Thyroid gland (tissue), 4 donors: ENCODE results near the gene CHRDL2. TPM values are rescaled to one million over a fixed set of nuclear protein-coding genes. Genes with fewer than 3 reads are reported as not detected.
A peak's percentile ranks its signal among the peaks of the same experiment; 100 is the strongest.

Experiments used
- DNase-seq, 2 donors: peaks; one replicate each; pipeline ENCODE4 v3.0.0-alpha.2; 2019
- H3K27ac ChIP-seq, 3 donors: fragments of 200-600 bp; sonication (generic); 1 replicate in 2 of 3; 2 replicates in 1 of 3; pipeline ENCODE4 v1.5.1; 2016 to 2019; ENCODE audit warnings: mild to moderate bottlenecking in 1 of 3, moderate library complexity in 1 of 3
- H3K27me3 ChIP-seq: fragments of 200-600 bp; sonication (generic); one replicate; pipeline ENCODE4 v1.5.1; 2019
- H3K36me3 ChIP-seq, 2 donors: fragments of 200-600 bp; sonication (generic); one replicate each; pipeline ENCODE4 v1.5.1; 2016 to 2019
- H3K4me1 ChIP-seq, 2 donors: fragments of 200-600 bp; sonication (generic); one replicate each; pipeline ENCODE4 v1.5.1; 2017 to 2019
- H3K4me3 ChIP-seq, 3 donors: fragments of 200-600 bp; sonication (generic); replicated peaks in 1 of 3; 1 replicate in 2 of 3; 2 replicates in 1 of 3; pipeline ENCODE4 v1.5.1; 2016; ENCODE audit warnings: mild to moderate bottlenecking in 1 of 3
- H3K9me3 ChIP-seq: fragments of 200-600 bp; sonication (generic); one replicate; pipeline ENCODE4 v1.5.1; 2017
- CTCF ChIP-seq, 6 experiments: fragments of 200-600 bp in 3 of 6; fragments of 450-650 bp in 3 of 6; sonication (generic) in 3 of 6; IDR thresholded peaks; one replicate each; pipeline ENCODE4 v1.5.1; 2016 to 2019; ENCODE audit warnings: antibody characterized with exemption in 6 of 6, mild to moderate bottlenecking in 2 of 6, inconsistent platforms in 1 of 6, moderate library complexity in 1 of 6
- POLR2A ChIP-seq, 2 donors: fragments of 450-650 bp; IDR thresholded peaks; one replicate each; pipeline ENCODE4 v1.6.1; 2017; ENCODE audit warnings: antibody characterized with exemption in 2 of 2, mild to moderate bottlenecking in 2 of 2, moderate library complexity in 1 of 2
- WGBS, 2 donors: methylation state at CpG; one replicate each; pipeline ENCODE4 v1.1.5; 2017; 5-methylcytosine and 5-hydroxymethylcytosine counted together
- intact Hi-C: fragments of 100-400 bp; cut with DNase I; formaldehyde crosslinking; loops from one replicate; pipeline ENCODE4 v1.15.1; 2023
- total RNA-seq, 4 donors: library from RNA; depleted of rRNA; stranded (reverse); fragments of >200 nt; gene quantifications; one replicate each; pipeline ENCODE4 v1.2.3, GENCODE V29; 2016

The CHRDL2 gene
- total RNA-seq, 4 donors from 2014 or later = not detected

DNA sequence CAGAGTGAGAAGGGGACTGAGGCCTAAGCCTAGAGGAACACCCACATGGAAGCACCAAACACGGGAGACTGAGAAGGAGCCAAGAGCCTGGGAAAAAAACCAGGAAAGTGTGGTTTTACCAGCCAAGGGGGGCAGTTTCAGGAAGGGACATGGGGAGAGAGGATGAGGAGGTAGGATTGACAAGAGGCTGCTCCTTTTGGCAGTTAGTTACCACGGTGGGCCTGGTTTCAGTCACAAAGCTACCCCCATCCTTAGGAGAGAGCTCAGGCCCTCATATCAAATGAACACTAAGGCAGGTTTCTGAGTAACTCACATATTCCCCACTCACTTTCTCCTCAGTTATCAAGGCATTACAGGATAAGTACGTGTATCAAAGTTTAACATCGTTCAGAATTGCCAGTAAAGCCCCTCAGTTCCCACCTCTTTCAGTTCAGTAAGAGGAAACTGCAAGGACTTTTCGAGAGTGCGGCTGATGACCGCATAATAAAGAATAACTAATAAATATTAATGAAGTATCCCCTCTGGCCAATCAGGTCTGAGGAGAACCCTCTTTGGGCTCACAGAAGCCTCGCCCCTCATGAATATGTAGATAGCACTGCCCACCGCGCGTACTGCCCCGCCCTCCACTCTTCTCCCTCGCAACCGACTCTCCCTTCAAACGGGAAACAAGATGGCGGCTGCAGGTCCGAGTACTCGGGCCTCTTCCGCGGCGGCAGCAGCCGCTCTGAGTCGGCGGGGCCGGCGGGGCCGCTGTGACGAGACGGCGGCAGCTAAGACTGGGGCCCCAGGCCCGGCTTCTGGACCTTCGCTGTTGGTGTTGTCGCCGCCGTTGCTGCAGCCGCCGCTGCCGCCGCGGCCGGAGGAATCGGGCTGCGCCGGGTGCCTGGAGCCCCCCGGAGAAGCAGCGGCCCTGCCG is 17.2 kb upstream of the CHRDL2 start, which contains the start of gene RNF169:
RNF169 (plus strand) TSS at position 639 of the 916 bp plus-strand sequence; CDS start at position 671, 32 bp downstream.
- Histone ChIP-seq H3K4me3 (peak within 1 kb of the TSS; percentile 47 to 93 (median 69)), H3K4me1 (peaks cover 17 to 23% of the 10 kb centered on the region in 2 donors), H3K27ac (peak within 1 kb of the TSS; percentile 84 to 96 (median 95)), H3K9me3 (no peaks in the 10 kb centered on the region), H3K36me3 (no peaks in the 10 kb centered on the region), H3K27me3 (no peaks in the 10 kb centered on the region)
- DNase-seq = peak; percentile 96 to 97
- WGBS, 2 donors = 2 to 5% methylated on average over 14 to 19 of the region's 47 CpGs
- intact Hi-C loops = no loop called here
- TF ChIP-seq CTCF (IDR thresholded peaks at IDR 0.05) (no peak), POLR2A (IDR thresholded peaks at IDR 0.05) (peak in 1 of 2 donors; percentile 92)

GRCh38 chr11:74746868-74747267 is 15.6 kb upstream of the CHRDL2 start:
- no peak overlapping the region for H3K27ac ChIP-seq
- 94 to 100% methylated on average over 3 of the region's 3 CpGs for WGBS, 2 donors
- intact Hi-C loops = no loop called here
- TF ChIP-seq CTCF (IDR thresholded peaks at IDR 0.05) (no peak), POLR2A (IDR thresholded peaks at IDR 0.05) (no peak)
- no peak overlapping the region for H3K4me3 ChIP-seq
- no peak for DNase-seq
- H3K9me3 ChIP-seq = no peaks in the 10 kb centered on the region
- H3K36me3 ChIP-seq = no peaks in the 10 kb centered on the region
- no peaks in the 10 kb centered on the region for H3K27me3 ChIP-seq
- H3K4me1 ChIP-seq = peaks cover 17 to 23% of the 10 kb centered on the region in 2 donors

DNA sequence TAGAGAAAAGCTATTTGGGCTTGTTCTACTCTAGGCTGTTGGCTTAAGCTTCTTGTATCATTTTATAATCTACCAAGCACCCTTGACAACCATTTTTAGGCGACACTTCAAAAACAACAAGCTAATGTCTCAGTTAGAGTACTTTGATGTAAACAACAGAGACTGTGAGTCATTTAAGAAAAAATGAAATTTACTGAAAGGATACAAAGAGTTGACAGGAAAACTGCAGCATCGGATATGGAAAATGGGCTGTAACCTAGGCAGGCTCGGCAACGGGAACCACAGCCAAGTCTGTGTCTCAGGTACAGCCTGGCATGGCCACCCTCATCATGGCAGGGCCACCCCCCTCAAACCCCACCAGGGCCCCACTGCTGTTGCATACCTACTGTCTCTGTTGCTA is 13.1 kb upstream of the CHRDL2 start:
- Histone ChIP-seq H3K27ac (no peak overlapping the region), H3K9me3 (no peaks in the 10 kb centered on the region), H3K36me3 (no peaks in the 10 kb centered on the region), H3K27me3 (no peaks in the 10 kb centered on the region), H3K4me3 (no peak overlapping the region), H3K4me1 (peaks cover 7% of the 10 kb centered on the region in 2 donors)
- intact Hi-C loops = no loop called here
- 64% methylated on average over 4 of the region's 4 CpGs for WGBS, 2 donors
- TF ChIP-seq CTCF (IDR thresholded peaks at IDR 0.05) (no peak), POLR2A (IDR thresholded peaks at IDR 0.05) (no peak)
- DNase-seq = no peak

DNA sequence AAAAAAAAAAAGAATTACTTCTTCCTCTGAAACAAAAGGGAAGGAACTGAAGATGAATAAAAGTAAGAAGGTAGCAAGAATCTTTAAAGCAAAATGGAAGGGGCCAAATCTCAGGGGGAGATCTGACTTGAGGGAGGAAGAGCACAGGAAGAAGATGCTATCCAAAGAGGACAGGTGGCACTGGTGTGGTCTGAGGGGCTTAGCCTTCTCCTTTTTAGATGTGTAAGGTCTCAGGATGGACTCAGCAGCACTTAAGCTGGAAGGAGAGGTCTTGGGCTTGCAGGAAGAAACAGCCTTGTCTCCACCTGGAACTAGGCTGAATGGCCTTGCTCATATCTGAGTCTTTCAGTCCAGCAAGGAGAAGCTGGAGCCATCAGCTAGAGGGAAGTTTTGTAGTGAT is 12.4 kb upstream of the CHRDL2 start:
- Histone ChIP-seq H3K9me3 (no peaks in the 10 kb centered on the region), H3K4me1 (peaks cover 7% of the 10 kb centered on the region in 2 donors), H3K36me3 (no peaks in the 10 kb centered on the region), H3K27ac (no peak overlapping the region), H3K27me3 (no peaks in the 10 kb centered on the region), H3K4me3 (no peak overlapping the region)
- intact Hi-C loops = no loop called here
- DNase-seq = no peak
- no peak for TF ChIP-seq POLR2A (IDR thresholded peaks at IDR 0.05)
- no peak for TF ChIP-seq CTCF (IDR thresholded peaks at IDR 0.05)

- TF ChIP-seq POLR2A (IDR thresholded peaks at IDR 0.05) (no peak), CTCF (IDR thresholded peaks at IDR 0.05) (no peak)
- intact Hi-C loops = no loop called here
- 86 to 87% methylated on average over 4 of the region's 4 CpGs for WGBS, 2 donors
These were observed 10.8 kb upstream of the CHRDL2 start for GRCh38 chr11:74742070-74742469.

More at GRCh38 chr11:74742070-74742469, 10.8 kb upstream of the CHRDL2 start:
- H3K36me3 ChIP-seq = no peaks in the 10 kb centered on the region
- DNase-seq = no peak
- no peak overlapping the region for H3K4me3 ChIP-seq
- H3K4me1 ChIP-seq = no peaks in the 10 kb centered on the region
- H3K27me3 ChIP-seq = no peaks in the 10 kb centered on the region
- H3K27ac ChIP-seq = no peak overlapping the region
- H3K9me3 ChIP-seq = no peaks in the 10 kb centered on the region
